Measurements from ENCODE around the gene CEMIP.

CEMIP gene

DNA sequence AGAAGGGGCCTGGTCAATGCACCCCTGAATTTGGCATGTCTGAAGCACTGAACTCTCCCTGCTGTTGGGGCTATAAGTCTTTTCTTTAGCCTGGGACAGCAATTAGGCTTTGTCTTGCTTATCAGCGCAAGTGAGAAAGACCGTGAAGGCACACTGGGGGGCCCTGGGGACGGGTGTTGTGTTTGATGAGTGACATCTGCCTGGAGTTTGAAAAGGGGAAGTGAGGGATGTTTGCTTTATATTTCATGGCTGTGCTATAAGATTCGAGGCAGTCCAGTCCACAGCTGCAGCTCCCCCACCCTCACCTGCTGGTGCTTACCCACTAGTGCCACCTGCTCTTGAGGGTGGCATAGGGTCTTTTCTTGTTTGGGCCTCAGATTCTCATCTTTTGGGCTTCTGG is 44.8 kb downstream of the CEMIP start:
- DNase-seq (ENCODE audit: low spot score), result no peak

DNA sequence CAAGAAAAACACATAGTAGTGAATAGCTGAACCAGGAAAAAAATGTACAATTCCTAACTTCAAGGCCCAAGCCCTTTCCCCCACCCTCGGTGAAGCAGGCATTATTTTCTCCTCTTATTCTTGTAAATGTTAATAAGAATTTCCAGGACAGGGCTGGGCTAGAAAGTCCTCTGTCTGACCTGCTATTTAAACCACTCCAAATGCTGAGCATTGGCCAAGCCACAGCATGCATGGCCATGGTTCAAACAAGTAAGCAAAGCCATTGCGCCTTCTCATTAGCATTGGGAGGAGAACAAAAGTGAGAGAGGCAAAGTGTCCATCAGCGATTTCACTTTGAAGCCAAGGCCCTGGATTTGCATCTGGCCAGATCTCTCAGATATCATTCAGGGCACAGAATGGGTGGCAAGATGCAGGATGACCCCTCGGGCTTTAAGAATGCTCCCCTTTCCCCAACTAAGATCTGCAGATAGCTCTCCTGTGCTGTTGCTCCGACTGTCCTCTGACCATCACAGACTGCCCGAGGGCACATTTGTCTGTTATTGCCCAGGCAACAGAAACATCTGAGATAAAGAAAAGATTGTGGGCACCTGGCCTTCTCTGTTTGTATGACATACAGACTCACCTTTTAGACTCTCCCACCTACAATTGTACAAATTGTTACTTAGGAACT is 46.3 kb downstream of the CEMIP start:
- peak; percentile 42 for DNase-seq (ENCODE audit: low spot score)

DNA sequence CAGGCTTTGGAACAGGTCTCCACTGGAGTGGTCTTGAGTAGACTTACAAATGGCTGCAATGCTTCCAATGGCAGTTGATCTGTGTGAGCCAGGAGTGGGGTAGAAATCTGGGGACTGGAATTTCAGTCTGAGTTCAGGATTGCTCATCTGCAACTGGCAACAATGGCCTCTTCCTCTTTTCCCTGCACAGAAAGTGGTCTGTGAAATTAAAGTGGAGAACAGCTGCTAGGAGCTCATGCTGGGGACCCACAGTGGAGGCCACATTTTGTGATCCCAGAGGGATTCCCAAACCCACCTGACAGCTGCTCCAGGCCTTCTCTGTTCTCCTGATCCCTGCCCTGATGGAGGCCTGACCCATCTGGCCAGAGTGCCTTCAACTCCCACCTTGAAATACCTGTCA is 49.6 kb downstream of the CEMIP start:
- no peak for DNase-seq (ENCODE audit: low spot score)

DNA sequence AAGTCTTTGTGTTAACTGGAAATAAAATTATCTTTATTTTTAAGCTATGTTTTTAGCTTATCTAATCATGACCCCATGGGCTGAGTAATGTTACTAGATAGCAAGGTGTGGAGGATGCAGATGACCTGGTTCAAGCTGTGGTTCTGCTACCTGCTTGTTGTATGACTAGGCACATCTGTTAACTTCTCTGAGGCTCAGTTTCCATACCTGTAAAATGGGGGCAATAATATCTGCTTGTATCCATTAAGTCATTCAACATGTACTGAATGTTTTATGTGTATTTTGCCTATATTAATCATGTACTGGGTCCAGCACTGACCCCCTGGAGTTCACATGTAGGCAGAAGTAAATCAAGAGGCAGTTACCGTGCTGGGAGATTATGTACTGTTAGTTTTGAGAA is 51.5 kb downstream of the CEMIP start:
- DNase-seq (ENCODE audit: low spot score), result no peak

DNA sequence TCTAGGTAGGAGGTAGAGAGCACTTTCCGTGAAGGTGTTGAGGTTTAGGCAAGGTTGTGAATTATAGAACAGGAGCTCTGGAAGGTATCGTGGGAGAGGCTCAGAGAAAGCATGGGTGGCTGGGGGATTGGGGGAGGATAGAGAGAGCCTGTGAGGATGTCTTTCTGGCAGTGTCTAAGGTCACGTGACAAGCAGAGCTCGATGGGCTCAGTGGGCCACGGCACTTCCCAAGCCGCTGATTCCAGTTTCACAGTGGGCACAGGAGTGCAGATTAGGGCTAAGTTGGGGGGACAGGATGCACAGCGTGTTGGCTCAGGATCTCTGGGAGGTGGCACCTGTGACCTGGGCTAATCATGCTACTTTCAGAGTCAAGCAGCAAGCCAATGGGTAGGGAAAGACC is 52.0 kb downstream of the CEMIP start:
- DNase-seq (ENCODE audit: low spot score), result no peak

DNA sequence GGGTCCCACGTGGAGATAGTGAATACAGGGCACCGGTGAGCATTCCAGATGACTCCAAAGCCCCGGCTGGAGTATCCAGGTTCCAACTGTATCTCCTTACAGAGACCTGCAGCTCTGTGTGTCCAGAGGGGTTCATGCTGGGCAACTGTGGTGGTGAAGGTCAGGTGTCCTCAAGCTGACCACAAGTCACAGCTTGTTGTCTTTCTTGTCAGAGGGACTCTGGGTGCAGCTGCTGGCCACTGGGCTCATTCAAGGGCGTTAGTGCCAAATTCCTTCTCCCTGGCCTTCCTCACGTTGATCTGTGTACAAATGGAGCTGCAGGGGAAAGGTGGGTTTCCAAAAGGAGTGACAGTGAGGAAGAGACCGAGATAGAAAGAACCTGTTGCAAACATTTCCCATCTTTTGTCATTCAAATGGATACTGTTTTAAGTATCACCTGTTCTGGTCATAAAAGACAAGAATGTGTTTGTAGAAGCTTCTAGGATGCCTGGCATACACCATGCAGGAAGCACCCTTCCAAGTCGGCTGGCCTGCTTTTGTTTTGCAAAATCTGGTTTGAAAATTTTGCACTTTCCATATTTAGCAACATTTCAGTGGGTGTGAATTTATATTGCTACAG is 52.5 kb downstream of the CEMIP start:
- DNase-seq (ENCODE audit: low spot score), result no peak

DNA sequence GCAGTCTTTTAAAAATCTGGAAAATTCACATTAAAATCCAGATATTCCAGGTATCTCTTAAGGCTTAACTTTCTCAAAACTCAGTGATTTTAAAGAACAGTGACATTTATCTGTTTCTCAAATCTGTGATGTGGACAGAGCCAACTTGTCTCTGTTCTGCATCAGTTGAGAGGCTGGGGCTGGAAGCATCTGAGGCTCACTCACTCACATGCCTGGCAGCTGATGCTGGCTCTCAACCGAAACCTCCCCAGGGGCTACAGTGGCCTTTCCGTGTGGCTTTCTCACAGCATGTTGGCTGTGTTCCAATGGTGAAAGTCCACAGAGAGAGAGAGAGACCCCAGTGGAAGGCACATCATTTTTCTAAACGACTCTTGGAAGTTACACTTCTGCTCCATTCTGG is 53.5 kb downstream of the CEMIP start:
- DNase-seq (ENCODE audit: low spot score), result no peak

DNA sequence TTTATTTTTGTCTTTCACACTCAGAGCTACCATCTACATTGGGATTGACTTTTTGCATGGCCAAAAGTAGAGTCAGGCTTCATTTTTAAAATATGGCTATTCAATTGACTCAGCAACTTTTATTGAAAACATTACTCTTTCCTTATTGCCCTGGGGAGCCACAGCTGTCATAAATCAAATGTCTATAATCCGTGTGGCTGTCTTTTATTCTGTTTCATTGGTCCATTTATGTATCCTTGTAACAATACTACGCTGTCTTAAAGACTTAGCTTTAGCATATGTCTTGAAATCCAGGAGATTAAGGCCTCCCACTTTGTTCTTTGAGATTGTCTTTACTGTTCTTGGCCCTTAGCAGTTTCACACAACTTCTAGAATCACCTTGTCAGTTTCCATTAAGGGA is 55.2 kb downstream of the CEMIP start:
- DNase-seq (ENCODE audit: low spot score), result no peak

DNA sequence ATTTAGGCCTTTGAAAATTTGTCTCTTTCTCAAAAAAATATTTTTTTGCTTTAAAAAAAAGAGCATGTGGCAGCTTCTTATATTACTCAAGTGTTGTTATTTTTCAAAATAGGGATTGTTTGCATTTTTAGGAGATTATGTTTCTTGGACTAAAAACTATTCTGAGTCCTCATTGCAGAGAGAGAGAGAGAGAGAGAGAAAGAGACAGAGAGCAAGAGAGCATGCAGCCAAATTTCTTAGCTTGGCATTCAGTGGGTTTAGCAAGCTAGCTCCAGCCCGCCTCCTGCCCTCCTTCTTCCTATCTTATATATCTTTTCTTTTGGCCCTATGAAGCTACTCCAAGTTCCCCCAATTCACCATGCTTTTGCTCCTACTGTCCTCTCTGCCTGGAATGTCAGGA is 55.7 kb downstream of the CEMIP start:
- no peak for DNase-seq (ENCODE audit: low spot score)

DNA sequence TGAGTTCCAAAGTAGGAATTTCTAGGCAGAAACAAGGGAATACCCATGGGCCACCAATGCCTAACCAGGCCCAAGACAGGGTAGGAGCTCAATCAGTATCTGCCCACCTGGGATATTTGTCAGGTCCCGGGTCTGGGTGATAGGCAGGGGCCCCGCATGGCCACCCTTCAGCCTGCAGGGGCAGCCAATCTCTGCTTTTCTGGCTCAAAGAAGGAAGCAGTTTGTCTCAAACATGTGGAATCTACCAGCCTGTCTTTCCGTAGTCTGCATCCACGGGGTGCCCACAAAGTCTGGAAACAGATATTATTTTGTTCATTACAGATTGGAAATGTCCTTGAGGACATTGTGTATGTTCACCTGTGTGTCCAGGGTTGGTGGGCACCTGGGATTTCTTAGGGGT is 56.2 kb downstream of the CEMIP start:
- DNase-seq (ENCODE audit: low spot score), result no peak

DNA sequence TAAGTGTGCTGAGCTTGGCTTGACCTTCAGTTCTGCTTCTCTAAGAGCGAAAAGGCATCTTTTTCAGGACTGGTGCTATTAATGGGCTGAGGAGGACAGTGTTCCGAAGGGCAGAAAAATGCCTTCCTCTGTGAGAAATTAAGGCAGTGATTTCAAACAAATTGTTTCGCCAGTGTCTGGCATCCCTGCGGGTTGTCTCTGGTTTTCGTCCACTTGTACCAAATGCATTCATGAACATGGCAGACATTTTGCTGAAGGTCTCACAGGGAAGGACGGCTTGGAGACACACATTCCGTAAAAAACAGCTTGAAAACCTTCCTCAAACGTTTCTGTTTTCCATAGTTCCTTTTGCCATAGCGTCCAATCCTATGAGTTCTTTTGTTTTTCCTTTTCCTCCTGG is 57.1 kb downstream of the CEMIP start:
- no peak for DNase-seq (ENCODE audit: low spot score)

DNA sequence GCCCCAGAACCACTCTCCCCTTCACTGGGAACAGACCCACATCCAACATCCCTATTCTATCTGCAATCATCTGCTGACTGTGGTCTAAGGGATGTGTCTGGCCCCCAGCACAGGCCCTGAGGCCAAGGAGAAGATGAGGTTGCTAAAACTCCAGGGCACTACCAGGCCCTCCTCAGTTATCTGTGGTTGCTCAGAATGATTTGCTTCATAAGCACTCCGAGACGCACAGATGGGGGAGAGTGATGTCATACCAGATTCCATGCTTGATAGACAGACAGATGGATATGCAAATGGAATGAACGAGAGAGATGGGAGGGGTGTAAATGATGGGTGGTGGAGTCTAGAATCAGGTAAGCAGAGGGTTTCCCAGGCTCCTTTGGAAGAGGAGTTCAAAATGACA is 57.8 kb downstream of the CEMIP start:
- DNase-seq (ENCODE audit: low spot score), result peak; percentile 49

DNA sequence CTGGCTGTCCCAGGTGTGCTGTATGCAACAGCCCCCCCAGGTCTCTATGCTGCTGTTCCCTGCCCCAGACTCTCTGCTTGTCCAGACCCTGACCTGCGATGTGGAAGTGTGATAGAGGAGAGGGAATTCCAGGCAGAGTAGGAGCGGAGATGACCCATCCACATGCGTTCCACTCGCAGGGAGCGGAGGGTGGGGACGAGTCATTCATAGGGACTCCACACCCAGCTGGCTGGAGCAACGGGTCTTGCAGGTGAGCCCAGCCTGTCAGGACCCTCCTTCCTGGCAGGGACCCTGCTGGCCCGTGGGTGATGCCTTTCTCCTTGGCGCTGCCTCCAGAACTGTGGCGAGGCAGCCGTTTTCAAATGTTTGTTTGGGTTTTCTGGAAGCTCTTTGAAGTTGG is 58.8 kb downstream of the CEMIP start:
- no peak for DNase-seq (ENCODE audit: low spot score)

DNA sequence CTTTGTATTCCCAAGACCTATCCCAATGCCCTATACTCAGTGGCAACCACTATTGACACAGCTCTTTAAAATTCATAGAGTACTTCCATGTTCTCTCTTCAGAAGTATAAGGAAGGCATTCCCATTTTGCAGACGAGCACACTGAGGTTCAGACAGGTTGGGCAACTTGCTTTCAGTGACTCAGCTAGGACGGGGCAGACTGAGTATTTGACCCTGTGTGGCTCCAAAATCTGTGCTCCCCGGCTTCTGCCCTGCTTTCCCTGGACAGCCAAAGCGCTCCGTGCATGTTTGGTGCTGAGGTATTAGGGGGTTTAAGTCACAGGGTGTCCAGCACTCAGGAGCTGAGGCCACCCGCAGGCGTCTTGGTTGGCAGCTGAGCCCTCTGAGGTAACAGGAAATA is 59.5 kb downstream of the CEMIP start:
- no peak for DNase-seq (ENCODE audit: low spot score)

DNA sequence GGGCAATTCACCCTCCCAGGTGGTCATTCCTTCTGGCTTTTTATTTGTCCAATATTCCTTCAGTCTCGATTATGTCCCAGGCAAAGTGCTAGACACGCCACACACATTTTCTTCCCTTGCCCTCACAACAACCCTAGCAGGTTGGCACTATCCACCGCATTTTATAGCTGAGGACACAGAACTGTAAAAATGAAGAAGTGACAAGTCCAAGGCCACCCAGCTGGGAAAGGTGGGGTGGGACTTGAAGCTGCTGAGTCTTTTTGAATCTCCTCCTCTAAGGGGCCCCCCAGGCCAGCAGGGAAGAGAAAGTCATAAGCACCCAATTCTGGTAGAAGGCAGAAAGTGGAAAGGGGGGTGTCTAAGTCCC is 60.6 kb downstream of the CEMIP start:
- DNase-seq (ENCODE audit: low spot score), result no peak

DNA sequence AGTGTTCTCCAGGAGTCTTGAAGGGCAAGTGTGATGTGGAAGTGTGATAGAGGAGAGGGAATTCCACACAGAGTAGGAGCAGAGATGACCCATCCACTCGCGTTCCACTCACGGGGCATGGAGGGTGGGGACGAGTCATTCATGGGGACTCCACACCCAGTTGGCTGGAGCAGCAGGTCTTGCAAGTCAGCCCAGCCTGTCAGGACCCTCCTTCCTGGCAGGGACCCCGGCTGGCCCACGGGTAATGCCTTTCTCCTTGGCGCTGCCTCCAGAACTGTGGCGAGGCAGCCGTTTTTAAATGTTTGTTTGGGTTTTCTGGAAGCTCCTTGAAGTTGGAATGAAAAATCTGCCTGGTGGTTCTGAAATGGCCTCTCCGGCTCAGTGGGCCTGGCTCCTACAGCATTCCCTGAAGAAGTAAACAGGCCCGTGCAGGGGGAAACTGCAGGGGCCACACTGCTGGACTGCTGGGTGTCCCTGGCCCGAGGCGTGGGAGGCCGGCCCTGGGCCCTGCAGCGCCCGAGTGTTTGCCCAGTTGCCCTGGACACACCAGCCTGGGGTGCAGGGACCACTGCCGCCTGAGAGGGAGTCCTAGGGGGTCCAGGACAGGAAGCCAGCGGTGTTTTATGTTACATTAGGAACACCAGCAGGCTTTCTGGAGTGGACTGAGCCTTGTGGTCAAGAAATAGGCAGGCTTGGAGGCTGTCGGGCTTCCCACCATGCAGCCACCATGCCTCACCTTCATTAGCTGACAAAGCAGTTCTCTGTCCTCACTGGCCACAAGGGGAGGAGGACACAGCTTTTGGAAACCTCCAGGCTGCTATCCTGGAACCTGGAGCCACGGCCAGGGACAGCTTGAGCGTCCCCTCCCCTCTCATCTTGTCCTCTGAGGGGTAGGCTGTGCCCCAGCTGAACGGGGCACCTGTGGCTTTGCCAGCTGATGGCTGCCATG is 61.3 kb downstream of the CEMIP start:
- DNase-seq (ENCODE audit: low spot score), result peak; percentile 23

DNA sequence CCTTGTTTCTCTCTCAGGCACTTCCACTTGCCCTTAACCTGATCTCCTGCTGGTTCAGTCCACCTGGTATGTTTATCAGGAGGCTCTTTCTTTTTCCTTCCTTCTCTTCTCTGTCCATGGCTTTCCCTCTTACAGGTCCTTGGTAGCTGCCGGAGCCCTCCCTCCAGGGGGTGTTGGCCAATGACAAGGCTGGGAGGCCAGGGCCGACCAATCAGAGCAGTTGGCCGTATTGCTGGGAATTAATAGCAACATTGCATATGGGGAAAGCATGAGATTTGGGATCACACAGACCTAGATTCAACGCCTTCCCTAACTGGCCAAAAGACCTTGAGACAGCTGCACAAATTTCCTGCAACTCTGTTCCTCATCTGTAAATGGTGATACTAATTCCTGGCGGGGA is 62.4 kb downstream of the CEMIP start:
- no peak for DNase-seq (ENCODE audit: low spot score)

DNA sequence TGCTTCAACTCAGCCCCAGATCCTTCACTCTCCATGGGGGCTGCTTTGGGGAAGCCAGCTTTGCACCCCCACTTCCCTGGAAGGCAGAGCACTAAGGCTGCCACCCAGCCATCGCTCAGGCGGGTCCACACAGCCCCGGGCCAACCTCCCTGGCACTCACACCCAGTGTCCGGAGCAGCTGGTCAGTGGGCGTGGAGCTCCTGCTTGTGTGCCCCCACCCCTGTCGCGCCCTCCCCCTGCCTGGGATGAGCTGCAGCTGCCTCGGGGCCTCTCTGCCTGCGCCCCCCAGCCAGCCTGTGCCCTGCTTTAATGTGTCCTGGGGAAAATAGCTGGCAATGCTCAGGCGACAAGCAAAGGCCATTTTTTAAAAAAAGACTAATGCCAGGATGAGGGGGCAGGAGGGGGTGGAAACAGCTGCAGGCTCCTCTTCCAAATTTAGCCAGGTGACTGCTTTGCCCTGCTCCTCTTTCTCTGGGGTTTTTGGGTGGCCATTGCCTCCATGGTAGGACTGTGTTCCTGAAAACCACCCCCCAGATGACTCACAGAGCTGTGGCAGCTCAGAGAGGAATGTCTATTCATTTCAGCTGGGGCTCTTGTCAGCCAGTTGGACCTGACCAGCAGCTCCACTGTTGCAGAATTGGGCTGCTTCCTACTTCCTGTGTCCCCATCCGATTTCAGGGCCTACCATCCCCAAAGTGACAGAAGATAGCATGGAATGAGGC is 65.0 kb downstream of the CEMIP start:
- DNase-seq (ENCODE audit: low spot score), result no peak

DNA sequence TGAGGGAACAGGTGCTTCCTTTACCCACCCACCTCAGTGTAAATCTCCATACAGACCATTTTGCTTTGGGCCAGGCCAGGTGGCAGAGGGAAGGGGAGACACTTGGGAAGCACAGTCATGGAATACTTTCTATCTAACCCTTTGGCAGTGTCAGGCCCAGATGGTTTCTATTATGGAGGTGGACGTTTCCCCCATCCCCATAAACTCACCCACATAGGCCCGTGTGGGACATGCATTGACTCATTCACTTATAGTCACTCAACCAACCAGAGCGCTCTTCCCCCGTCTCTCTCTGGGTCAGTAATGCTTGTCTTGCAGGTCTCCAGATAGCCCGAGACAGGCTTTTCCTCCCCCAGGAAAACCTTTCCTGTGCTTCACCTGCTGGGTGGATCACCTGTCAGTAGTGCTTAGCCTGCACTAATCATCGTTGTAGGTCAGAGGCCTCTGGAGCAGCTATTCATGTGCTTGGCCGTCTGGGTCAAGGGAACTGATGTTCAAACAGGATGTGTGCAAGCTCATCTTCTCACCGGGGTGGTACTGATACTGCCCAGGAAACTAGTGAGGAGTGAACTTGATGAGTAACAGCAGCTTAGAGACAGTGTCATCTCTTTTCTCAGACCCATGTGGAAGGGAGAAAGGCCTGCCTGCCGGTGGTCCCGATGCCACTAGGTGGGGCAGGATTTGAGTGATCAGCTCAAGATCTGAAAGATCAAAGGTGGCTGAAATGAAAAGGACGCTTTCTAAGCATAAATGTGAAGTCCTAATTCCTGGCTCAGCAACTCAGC is 67.1 kb downstream of the CEMIP start:
- DNase-seq (ENCODE audit: low spot score), result no peak

DNA sequence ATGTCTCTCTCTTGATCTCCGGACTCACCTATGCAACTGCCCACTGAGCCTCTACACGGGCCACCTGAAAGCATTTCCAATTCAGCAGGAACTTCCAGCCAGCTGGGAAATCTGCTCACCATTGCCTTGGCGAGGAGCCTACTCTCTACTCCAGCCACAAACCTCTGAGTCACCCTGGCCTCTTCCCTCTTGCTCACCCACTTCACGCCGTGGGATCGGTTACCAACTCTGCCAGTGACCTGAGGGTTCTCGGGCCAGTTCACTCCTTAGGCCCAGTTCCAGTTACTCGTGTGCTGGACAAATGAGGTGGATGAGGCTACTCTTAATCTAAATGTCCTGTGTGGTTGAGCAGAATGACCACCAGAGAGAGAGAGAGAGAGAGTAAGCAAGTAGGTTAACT is 70.1 kb downstream of the CEMIP start:
- DNase-seq (ENCODE audit: low spot score), result no peak

DNA sequence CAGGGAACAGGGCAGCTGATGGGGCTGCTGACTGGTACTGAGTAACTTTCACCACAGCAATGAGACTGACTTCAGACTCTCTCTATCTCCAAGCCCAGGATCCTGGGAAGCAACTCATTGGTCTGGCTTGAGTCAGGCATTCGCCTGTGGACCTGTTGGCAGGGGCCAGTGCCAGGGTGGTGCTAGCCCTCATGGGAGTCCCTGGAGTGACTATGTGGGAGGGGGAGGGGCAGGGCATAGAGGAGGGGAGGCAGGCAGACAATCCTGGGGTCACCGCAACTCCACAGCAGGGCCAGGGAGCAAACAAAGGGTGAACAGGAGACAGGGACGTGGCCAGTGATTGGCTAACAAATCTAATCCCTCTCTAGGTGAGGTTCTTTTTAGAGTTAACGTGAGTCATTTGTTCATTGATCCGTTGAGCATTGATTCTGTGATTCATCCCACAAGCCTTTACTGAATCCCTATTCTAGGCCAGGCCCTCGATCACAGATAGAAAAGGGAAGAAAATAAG is 71.8 kb downstream of the CEMIP start:
- no peak for DNase-seq (ENCODE audit: low spot score)

DNA sequence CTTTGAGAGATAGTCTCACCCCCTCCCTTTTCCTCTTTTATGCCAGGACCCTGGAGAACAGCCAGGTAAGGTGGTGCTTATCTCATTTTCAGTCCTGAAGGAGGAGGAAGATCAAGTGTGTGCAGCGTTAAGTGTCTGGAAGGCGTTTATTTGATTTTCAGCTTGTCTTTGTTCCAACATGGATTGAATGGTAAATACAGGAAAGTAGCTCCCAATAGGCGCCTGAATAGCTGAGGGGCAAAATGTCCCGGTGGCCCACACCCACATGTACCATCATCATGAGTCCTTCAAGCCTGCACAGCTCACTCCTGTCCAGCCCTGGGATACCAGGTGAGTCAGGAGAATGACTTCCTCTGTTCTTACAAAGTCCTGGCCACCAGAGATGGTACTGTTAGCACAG is 73.5 kb downstream of the CEMIP start:
- DNase-seq (ENCODE audit: low spot score), result no peak
